B cell (primary cell): ENCODE data around the gene ZNF652. TPM values are rescaled to one million over a fixed set of nuclear protein-coding genes. Genes with fewer than 3 reads are reported as not detected.

Experiments used
- ATAC-seq: fragments of 200-7000 bp; cut with Tn5 transposase; one replicate; pipeline ENCODE4 v1.10.0; 2021; ENCODE audit warnings: low read depth, mild to moderate bottlenecking, moderate number of reproducible peaks, moderate library complexity
- CTCF ChIA-PET: fragments of 350-600 bp; sonication (Branson Sonifier 250); formaldehyde crosslinking; loops from one replicate; lab custom pipeline; 2021; ENCODE audit warnings: antibody characterized with exemption, inconsistent platforms; lab: Charles Lee
- POLR2A ChIA-PET: fragments of 350-600 bp; sonication (Branson Sonifier 250); formaldehyde crosslinking; loops from one replicate; lab custom pipeline; 2021; ENCODE audit warnings: antibody characterized with exemption; lab: Charles Lee
- DNase-seq: peaks from one replicate; pipeline ENCODE4 v3.0.0; 2013
- H2AFZ ChIP-seq: 2 replicates; pipeline ENCODE4 v1.6.1; 2012; ENCODE audit warnings: mild to moderate bottlenecking, low read depth, low read length; ENCODE audit not compliant: insufficient read depth, poor library complexity, severe bottlenecking
- H3K27ac ChIP-seq, 2 donors: 1 replicate in 1 of 2; 2 replicates in 1 of 2; pipeline ENCODE4 v1.5.1; 2012 to 2013; ENCODE audit warnings: low read length in 2 of 2, mild to moderate bottlenecking in 2 of 2, moderate library complexity in 1 of 2
- H3K27me3 ChIP-seq, 4 experiments: fragments of 200-600 bp in 1 of 4; sonication (generic) in 1 of 4; replicated peaks in 1 of 4; 1 replicate in 2 of 4; 2 replicates in 2 of 4; pipeline versions ENCODE4 v1.6.1 to v1.7.0; 2013 to 2016; ENCODE audit warnings: low read length in 3 of 4, mild to moderate bottlenecking in 2 of 4, mixed read lengths in 1 of 4, moderate library complexity in 1 of 4; ENCODE audit not compliant: insufficient read depth in 4 of 4, control insufficient read depth in 3 of 4; ENCODE audit errors: control extremely low read depth in 1 of 4
- H3K36me3 ChIP-seq, 2 experiments: replicated peaks in 1 of 2; 1 replicate in 1 of 2; 2 replicates in 1 of 2; pipeline versions ENCODE4 v1.6.1 to v1.7.1; 2013; ENCODE audit warnings: low read length in 1 of 2; ENCODE audit not compliant: insufficient read depth in 2 of 2, control insufficient read depth in 1 of 2; ENCODE audit errors: control extremely low read depth in 1 of 2, extremely low read depth in 1 of 2
- H3K4me1 ChIP-seq, 2 donors: fragments of 200-600 bp in 1 of 2; sonication (generic) in 1 of 2; 1 replicate in 1 of 2; 2 replicates in 1 of 2; pipeline versions ENCODE4 v1.5.1 to v1.6.1; 2013 to 2017; ENCODE audit warnings: low read length in 2 of 2; ENCODE audit not compliant: control insufficient read depth in 2 of 2, insufficient read depth in 2 of 2
- H3K4me2 ChIP-seq: replicated peaks from 2 replicates; pipeline ENCODE3; 2012; ENCODE audit warnings: mild to moderate bottlenecking, low read depth, low read length; ENCODE audit not compliant: poor library complexity, severe bottlenecking
- H3K4me3 ChIP-seq, 5 experiments: fragments of 200-600 bp in 1 of 5; sonication (generic) in 1 of 5; 1 replicate in 3 of 5; 2 replicates in 2 of 5; pipeline versions ENCODE4 v1.5.1 to v1.7.0; 2011 to 2016; ENCODE audit warnings: low read length in 4 of 5, mild to moderate bottlenecking in 4 of 5, low read depth in 2 of 5, control low read depth in 1 of 5, moderate library complexity in 1 of 5; ENCODE audit not compliant: insufficient read depth in 1 of 5; ENCODE audit errors: control extremely low read depth in 1 of 5, extremely low read depth in 1 of 5
- H3K79me2 ChIP-seq: fragments of 200-600 bp; sonication (generic); one replicate; pipeline ENCODE4 v1.6.0; 2016; ENCODE audit warnings: low read length; ENCODE audit not compliant: control insufficient read depth, insufficient read depth
- H3K9ac ChIP-seq: fragments of 200-600 bp; sonication (generic); 2 replicates; pipeline ENCODE4 v1.6.1; 2017; ENCODE audit warnings: mild to moderate bottlenecking, low read length, moderate library complexity
- H3K9me3 ChIP-seq, 3 donors: one replicate each; pipeline versions ENCODE4 v1.6.1 to v1.7.1; 2013; ENCODE audit warnings: low read length in 2 of 3; ENCODE audit not compliant: control insufficient read depth in 2 of 3, insufficient read depth in 1 of 3; ENCODE audit errors: control extremely low read depth in 1 of 3
- H4K20me1 ChIP-seq: 2 replicates; pipeline ENCODE4 v1.6.0; 2012; ENCODE audit warnings: mild to moderate bottlenecking, low read length; ENCODE audit not compliant: insufficient read depth, control insufficient read depth, poor library complexity, severe bottlenecking
- H3K27ac Mint-ChIP-seq: one replicate; pipeline ENCODE4 v1.8.0; 2021; ENCODE audit warnings: mixed read lengths
- H3K27me3 Mint-ChIP-seq: one replicate; pipeline ENCODE4 v1.8.0; 2021; ENCODE audit warnings: mixed read lengths
- H3K4me1 Mint-ChIP-seq: one replicate; pipeline ENCODE4 v1.8.0; 2021; ENCODE audit warnings: mixed read lengths
- H3K4me3 Mint-ChIP-seq: one replicate; pipeline ENCODE4 v1.8.0; 2021; ENCODE audit warnings: mixed read lengths
- H3K9me3 Mint-ChIP-seq: one replicate; pipeline ENCODE4 v1.8.0; 2022; ENCODE audit warnings: mixed read lengths; ENCODE audit not compliant: insufficient read depth
- CTCF ChIP-seq: fragments of 200-600 bp; IDR thresholded peaks from one replicate; pipeline ENCODE4 v1.8.0; 2022; ENCODE audit warnings: antibody characterized with exemption, mild to moderate bottlenecking
- EZH2 ChIP-seq: IDR thresholded peaks from 2 replicates; pipeline ENCODE4 v1.6.1; 2012; ENCODE audit warnings: borderline replicate concordance, low read depth, mild to moderate bottlenecking, moderate library complexity, low read length; ENCODE audit not compliant: insufficient read depth, poor library complexity, severe bottlenecking
- WGBS: methylation state at CpG from one replicate; pipeline ENCODE4 v1.1.5; 2013; ENCODE audit warnings: missing lambda C conversion rate; ENCODE audit not compliant: insufficient coverage; 5-methylcytosine and 5-hydroxymethylcytosine counted together
- intact Hi-C: fragments of 100-400 bp; cut with micrococcal nuclease; formaldehyde crosslinking; loops from one replicate; pipeline ENCODE4 v1.10.0; 2022
- polyA plus RNA-seq: library from polyadenylated mRNA; depleted of rRNA; stranded (reverse); fragments of >200 nt; gene quantifications from 2 replicates; pipeline ENCODE4 v1.2.3, GENCODE V29; 2012
- total RNA-seq, 2 donors: library from RNA; stranded (reverse); fragments of 120-200 nt in 1 of 2; gene quantifications; 1 replicate in 1 of 2; 2 replicates in 1 of 2; pipeline versions ENCODE4 v1.2.3 to v1.2.4, GENCODE V29; 2013 to 2022

The ZNF652 gene
- total and polyA plus RNA-seq, 2 donors (not counting 1 experiment from before 2014, with no cell fraction given), result 19.4 to 86.2 TPM

- ATAC-seq (peak; percentile 74), DNase-seq (peak; percentile 65)
- intact Hi-C loops, result loop anchor here (2.0 kb wide), 1 partner anchor 16 kb away; no protein-coding TSS in a partner anchor
- no peak overlapping the region for H3K4me3 ChIP-seq
- H3K36me3 ChIP-seq, result no peaks in the 10 kb centered on the region
- TF ChIP-seq EZH2 (no peak), CTCF (no peak)
- ChIA-PET POLR2A (interaction anchor here (0.8 kb wide), 1 partner anchor 17 kb away, joined by 3 read pairs; no protein-coding TSS in a partner anchor), CTCF (interaction anchor here (0.6 to 2.0 kb wide), 3 partner anchors 25 to 1062 kb away, joined by 3 to 6 read pairs (median 6); no protein-coding TSS in a partner anchor)
- H3K9ac ChIP-seq, result peak overlapping the region; percentile 43
- Mint-ChIP-seq H3K4me3 (peak overlapping the region; percentile 68), H3K9me3 (no peaks in the 10 kb centered on the region), H3K4me1 (peaks cover 65% of the 10 kb centered on the region), H3K27ac (peak overlapping the region; percentile 78), H3K27me3 (no peaks in the 10 kb centered on the region)
- no peaks in the 10 kb centered on the region for H4K20me1 ChIP-seq
- peaks cover 4% of the 10 kb centered on the region for H3K79me2 ChIP-seq
- 0% methylated on average over 2 of the region's 7 CpGs for WGBS
- H2AFZ ChIP-seq, result no peak overlapping the region
- H3K4me2 ChIP-seq, result peak overlapping the region; percentile 68
- no peaks in the 10 kb centered on the region for H3K9me3 ChIP-seq
- H3K4me1 ChIP-seq, result peaks cover 51 to 53% of the 10 kb centered on the region in 2 donors
- no peaks in the 10 kb centered on the region for H3K27me3 ChIP-seq
- H3K27ac ChIP-seq, result peak overlapping the region; percentile 55 to 62
Observed at GRCh38 chr17:49372425-49372824, 10.4 kb upstream of the ZNF652 start.
